Activated effector memory CD4-positive, alpha-beta T cell treated with anti-CD3 and anti-CD28 coated beads, Interleukin-2, amount 50 U/mL, for 16 hours (primary cell): ENCODE results near the gene EMD.
A peak's percentile ranks its signal among the peaks of the same experiment; 100 is the strongest.
"Not testable (repeated sequence)": the region's sequence is repeated elsewhere in the genome, so short reads cannot be mapped to it uniquely, and the experiment has no call there.

Experiments used
- DNase-seq: peaks from one replicate; pipeline ENCODE4 v3.0.0-alpha.2; 2020

The EMD gene

DNA sequence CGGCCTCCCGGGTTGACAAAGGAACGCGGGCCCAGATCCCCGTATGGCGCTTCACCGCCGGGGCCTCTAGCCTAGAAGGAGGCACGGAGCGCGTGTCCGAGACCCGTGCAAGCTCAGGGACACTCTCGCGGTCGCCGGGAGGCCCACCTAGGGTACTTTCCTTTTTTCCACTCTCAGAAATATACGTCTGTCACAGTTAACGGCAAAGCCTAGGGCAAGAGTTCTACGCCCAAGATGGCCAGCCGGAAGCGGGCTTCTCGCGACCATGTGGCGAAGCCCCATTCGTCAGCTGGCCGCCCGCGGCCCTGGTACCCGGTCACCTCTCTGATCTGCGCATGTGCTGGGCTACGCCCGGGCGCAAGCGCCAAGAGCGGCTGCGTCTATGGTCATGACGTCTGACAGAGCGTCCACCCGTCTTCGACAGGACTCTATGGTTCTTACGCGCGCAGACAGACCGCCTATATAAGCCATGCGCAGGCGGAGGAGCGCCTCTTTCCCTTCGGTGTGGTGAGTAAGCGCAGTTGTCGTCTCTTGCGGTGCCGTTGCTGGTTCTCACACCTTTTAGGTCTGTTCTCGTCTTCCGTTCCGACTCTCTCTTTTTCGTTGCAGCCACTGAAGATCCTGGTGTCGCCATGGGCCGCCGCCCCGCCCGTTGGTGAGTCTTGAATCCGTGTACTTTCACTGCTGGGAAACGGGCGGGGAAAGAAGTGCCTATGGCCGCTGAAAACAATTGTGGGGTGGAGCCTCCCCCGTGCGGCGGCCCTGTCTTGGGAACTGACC lies 19.0 kb downstream of the EMD start, which contains the start of gene RPL10:
Gene RPL10 (plus strand): TSS at position 490 of the 780 bp plus-strand sequence. CDS start 143 bp downstream, at position 633.
- DNase-seq: peak; percentile 95

DNA sequence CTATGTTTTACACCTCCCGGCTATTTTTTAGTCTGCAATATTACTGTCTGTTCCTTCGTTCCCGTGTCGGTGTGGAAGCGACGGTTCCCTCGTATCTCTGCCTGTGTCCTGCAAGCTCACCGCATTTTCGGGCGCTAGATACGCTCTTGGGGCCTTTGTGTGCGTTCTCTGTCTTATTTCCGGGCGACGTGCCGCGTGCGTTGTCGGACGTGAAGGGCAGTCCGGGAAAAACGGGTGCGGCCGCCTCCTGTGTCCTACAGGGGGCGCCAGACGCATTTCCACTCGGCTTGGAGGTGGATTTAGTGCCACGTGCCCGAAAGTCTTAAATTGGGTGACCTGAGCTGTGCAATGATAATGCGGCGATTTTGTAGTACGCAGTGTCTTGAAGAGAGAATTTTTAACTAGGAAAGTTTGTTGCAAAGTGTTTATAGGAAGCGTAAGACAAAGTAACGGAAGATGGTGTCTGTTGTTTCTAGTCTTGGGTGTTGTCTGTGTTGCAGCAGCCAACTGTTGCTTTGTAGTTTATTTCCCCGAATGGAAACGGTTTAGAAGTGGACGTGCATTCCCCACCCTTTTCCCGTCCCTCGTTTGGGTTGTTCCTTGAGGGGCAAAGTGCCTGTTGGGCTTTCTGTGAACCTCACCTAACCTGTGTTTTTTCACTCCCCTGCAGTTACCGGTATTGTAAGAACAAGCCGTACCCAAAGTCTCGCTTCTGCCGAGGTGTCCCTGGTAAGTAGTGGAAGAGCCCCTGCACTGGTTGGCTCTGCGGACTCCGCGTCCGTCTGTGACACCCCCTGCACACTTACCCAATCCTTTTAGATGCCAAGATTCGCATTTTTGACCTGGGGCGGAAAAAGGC lies 19.8 kb downstream of the EMD start:
- peak; percentile 93 for DNase-seq

DNA sequence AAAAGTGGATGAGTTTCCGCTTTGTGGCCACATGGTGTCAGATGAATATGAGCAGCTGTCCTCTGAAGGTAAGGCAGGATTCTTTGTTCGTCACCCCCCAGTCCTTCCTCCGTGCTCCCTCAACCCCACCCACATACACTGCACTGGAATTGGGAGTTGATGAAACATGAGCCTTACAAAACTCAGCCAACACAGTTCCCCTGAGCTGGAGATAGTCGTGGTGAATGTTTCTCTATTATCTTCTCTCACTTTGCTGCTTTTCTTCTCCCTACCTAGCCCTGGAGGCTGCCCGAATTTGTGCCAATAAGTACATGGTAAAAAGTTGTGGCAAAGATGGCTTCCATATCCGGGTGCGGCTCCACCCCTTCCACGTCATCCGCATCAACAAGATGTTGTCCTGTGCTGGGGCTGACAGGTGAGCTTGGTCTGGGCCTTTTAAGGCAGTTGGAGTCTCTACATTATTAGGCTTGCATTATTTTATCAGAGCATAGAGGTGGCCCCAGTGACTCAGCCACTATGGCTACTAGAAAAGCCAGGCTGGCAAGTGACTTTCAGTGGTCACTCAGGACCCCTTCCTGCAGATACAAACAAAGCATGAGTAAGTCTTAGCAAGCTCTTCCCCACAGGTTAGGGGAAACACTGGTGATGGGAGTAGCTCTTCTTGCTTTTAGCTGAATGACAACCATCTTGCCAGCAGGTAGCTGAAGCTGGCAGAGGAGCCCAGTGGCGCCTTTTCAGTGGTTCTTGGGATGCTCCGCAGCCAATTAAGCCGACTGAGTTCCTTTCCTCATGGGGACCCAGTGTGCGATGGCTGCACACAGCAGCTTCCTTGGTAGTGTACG lies 20.7 kb downstream of the EMD start:
- peak; percentile 76 for DNase-seq

DNA sequence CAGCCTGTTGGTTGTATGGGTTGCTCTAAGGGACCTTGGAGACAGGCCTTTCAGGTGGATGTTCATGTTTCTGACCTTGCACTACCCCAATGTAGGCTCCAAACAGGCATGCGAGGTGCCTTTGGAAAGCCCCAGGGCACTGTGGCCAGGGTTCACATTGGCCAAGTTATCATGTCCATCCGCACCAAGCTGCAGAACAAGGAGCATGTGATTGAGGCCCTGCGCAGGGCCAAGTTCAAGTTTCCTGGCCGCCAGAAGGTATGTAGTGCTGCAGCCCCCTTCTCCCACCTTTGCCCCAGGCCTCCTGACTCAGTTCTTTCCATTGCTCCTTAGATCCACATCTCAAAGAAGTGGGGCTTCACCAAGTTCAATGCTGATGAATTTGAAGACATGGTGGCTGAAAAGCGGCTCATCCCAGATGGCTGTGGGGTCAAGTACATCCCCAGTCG lies 21.3 kb downstream of the EMD start:
- not testable (repeated sequence) for DNase-seq

DNA sequence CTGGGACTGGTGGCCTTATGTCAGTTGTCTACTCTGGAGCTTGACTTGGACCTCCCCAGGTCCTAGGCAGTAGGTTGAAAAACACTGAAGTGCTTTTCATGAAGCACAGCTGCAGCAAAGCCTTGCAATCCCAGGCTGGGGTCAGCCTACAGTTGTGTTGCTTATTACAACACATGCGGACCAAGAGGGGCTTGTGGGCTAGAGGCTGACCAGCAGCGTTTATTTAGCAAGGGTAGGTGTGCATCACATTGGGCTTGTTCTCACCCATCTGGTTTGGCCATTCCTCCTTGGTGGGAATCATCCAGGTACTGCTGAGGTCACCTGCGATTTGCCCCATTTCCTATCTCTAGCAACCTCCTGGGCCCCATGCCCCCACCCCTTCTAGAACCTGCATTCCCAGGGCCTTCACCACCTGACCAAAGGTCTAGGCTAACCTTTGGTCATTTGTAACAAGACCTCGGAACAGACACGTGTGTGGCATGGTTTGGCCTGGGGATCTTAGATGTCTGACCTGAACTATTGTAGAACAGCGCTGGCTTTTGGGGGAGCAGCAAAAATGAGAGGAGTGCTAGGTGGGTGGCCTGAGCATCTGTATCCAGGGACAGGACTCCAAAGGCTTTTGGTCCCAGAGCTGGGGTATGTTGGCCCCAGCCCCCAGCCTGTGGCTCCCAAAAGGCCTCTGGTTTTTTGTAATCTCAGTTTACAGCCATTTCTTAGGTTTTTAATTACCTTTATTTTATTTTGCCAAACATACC lies 22.1 kb downstream of the EMD start:
- DNase-seq: peak; percentile 64

DNA sequence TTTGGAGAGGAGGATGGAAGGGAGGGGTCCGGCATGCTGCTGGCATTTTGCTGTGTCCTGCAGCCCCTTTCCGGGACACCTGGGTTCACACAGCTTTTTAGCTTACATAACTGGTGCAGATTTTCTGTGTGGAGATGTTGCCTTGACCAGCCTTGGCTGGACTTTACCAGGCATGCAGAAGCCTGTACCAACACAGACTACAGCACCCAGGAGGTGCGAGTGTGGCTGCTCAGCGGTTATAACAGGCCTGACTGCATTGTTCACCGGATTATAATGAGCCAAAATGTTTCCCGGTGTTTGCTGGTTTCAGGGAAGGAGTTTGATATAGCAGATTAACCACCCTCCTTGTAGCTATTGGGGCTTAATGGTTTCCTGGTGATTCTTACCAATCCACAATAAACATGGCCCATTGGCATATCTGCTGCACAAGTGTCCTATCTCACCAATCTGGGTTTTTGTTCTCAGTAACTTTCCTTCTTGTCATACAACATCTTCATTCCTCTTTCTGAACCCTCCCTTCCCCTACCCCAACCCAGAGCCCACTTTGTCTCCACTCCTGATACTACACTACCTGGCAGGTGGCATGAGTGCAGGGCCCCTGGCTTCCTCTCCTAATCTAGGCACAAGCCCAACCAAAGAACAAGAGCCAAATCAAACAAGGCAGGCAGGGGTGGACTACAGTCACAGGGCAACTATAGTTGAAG lies 23.0 kb downstream of the EMD start:
- no peak for DNase-seq

DNA sequence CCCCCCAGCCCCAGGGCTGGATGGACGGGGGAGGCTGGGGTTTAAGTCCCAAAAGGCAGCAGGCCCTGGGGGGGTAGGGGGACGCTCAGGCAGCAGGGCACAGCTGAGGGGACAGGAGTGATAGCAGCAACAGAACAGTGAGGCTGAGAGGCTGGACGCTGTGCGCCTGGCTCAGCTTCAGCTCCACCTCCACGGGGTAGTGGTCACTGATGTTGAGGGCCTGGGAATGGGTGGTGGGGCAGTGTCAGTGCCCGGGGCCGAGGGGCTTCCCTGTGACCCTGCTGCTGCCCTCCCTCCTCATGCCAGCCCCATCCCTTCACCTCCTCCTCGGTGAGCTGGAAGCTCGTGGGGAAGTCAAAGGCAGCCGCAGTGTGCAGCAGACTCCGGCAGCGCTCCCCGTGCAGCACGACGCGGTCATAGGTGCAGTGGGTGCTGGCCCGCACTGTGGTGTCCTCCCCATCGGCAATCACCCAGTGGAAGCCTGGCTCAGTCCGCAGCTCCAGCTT lies 23.6 kb downstream of the EMD start:
- DNase-seq: no peak

DNA sequence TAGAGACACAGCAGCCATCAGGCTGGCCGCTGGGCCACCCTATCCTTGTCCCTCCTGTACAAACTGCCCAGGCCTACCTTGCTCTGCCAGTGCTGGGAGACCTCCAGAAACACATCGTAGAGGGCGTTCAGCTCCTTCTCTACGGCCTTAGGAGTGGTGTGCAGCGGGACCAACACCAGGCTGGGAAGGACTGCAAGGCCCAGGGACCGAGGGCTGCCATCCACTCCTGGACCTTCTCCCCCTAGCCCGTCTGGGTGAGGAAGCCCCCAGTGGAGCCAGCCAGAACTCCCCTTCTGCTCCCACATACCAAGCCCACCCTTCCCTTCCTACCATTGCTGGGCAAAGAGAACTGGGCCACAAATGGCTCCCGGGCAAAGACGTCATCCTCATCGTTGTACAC lies 24.1 kb downstream of the EMD start:
- no peak for DNase-seq

DNA sequence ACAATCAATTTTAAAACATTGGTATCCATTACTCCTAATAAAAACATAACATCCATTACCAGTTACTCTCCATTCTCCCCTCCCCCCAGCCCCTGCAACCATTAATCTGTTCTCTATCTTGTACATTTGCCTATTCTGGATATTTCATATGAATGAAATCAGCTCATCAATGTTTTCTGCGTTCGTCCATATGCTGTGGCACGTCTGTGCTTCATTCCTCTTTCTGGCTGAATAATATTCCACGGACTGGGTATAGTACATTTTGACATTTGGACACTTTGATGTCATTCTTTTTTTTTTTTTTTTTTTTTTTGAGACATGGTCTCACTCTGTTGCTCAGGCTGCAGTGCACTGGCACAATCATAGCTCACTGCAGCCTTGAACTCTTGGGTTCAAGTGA lies 24.8 kb downstream of the EMD start:
- DNase-seq: no peak

DNA sequence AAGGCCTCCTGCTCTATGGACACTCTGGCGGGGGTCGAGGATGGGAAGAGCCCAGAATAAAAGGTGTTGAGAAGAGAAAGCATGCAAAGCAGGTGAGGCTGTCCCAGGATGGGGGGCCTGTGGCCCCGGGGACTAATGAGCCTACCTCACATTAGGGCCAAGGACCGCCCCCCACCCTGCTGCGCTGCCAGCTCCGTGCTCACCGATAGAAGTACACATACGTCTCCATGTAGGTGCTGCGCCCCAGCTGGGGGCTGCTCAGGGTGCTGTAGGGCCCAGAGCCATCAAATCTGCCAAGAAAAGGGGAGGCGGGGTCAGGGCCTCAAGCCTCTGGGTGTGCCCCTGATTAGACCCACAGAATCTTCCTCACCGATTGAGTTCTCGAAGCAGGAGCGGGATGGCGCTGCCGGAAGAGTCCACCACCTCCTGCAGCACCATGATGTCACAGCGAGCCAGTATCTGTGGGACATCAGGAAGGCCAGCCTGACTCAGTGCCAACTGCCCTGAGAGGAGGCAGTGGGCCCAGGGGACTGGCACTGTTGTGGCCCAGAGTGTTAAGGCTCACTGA lies 25.6 kb downstream of the EMD start:
- no peak for DNase-seq

DNA sequence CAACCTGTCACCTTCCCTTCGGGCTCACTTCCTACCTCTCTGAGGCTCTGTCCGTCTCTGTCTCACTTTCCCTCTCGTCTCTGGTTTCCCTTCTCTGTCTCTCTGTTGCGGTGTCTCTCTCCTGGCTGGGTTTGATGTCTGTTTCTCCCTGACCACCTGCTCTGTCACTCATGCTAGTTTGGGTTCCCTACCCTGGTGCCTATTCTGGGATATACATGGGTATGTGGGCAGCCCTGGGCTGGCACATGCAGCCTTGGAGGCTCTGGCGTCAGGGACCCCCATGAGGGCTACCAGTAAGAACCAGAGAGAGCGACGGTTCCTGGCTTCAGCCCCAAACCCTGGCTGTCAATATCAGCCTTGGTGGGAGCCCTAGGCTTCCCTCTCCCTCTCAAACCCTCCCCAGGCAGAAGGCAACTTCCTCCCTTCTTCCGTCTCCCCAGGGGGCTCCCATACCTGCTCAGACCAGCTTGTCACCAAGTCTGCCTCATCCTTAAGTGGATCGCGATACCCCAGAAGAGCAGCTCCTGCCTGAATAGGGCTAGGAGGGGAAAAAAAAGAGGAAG lies 29.6 kb downstream of the EMD start:
- no peak for DNase-seq

DNA sequence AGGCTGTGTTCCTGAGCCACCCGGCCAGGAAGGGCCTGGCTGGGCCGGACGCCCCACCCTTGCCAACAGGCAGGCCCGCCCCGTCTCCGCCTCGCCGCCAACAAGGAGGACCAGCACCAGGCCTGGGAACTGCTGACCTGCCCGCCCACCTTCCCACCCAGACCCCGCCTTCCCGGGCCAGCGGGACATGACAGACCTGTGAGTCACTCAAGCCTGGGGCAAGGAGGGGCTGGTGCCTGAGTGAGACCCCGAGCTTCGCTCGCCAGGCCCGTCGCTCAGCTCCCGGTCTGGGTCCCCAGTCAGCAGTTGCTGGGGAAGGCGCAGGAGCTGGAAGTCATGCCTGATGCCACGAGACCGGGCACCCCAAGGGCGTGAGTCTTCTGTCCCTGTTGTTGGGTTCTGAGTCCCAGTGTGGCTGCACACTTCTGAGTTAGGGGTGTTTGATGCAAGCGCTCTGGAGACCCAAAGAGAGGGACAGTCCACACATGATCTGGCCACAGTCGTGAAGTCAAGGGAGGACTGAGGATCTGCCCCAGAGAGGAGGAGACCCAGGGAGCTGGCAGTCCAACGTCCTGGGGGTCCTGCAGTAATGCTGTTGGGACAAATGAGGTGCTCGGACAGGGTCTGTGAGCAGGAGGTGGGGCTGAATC lies 30.3 kb downstream of the EMD start, which contains the start of gene DNASE1L1:
Gene DNASE1L1 (minus strand): TSS at position 33 of the 650 bp plus-strand sequence. CDS start 3,686 bp downstream, outside the sequence.
- DNase-seq: no peak

DNA sequence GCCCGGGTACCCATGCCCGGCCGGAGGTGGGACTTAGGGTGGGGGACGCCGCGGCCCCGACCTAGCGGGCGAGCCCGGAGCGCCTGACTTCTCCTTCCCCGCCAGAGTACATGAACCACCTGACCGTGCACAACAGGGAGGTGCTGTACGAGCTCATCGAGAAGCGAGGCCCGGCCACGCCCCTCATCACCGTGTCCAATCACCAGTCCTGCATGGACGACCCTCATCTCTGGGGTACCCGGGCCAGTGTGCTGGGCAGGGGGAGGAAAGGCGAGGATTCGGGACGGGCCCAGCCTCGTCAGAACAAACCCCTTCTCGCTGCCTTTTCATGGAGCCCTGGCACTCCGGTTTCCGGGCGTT lies 32.9 kb downstream of the EMD start:
- DNase-seq: peak; percentile 85

DNA sequence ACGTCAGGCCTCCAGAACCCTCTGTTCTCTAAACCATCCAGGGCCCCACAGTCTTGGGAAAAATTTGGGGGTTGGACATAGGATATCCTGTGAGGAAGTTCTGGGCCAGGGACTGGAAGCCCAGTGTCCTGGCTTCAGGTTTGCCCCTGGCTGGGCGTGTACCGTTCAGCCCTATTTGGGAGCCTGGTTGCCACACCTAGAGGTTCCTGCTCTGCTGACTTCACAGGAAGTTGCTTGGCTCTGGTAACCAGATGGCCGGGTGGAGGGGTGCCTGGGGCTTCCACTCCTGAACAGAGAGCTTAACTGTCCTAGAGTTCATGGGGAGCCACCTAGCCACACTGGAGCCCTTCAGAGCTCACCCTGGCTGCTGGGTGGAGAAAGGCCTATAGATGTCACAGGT lies 33.4 kb downstream of the EMD start:
- peak; percentile 69 for DNase-seq

DNA sequence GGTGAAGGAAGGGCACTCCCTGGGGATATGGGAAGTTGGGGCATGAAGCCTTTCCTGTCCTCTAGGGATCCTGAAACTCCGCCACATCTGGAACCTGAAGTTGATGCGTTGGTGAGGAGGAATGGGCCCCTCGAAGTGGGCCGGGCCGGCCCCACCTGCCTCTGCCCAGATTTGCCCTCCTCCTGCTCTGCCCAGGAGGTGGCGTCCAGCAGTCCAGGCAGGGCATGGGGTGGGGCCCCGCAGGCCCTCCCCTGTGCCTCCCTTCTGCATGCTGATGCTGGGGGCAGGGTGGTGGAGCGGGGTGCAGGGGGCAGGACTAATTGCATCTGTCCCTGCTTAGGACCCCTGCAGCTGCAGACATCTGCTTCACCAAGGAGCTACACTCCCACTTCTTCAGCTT lies 34.0 kb downstream of the EMD start:
- no peak for DNase-seq

DNA sequence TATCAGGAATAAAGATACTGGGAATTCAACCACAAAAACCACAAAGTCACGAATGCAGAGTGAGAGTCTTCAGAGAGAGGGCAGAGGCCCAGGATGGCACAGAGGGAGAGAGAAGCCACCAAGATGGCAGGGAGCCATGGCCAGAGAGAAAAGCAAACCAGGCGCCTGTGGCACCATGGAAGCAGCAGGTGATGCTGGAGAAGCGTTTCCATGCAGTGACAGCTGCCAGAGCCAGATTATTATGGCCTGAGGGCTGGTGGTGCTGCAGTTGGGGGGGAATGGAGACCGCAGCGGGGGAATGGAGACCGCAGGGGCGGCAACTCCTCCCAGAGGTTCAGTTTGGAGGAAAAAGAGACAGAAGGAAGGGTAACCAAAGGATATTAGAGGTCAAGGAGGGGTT lies 38.1 kb downstream of the EMD start:
- DNase-seq: no peak

DNA sequence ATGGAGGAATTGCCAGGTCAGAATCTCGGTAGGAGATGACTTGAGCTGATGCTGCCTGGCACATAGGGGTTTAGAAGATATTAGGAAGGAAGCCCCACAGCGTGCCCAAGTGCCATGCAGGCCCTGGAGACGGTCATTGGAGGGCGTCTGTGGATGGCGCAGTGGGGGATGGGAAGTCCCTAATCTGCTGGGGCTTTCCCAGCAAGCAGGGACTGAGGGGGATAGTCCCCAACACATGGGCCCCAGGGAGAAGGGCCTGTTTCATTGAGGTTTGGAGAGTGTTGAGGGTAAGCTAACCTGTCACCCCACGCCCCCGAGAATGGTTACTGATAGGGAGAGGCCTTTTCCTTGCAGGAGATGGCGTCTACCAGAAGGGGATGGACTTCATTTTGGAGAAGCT lies 40.1 kb downstream of the EMD start:
- DNase-seq: no peak

DNA sequence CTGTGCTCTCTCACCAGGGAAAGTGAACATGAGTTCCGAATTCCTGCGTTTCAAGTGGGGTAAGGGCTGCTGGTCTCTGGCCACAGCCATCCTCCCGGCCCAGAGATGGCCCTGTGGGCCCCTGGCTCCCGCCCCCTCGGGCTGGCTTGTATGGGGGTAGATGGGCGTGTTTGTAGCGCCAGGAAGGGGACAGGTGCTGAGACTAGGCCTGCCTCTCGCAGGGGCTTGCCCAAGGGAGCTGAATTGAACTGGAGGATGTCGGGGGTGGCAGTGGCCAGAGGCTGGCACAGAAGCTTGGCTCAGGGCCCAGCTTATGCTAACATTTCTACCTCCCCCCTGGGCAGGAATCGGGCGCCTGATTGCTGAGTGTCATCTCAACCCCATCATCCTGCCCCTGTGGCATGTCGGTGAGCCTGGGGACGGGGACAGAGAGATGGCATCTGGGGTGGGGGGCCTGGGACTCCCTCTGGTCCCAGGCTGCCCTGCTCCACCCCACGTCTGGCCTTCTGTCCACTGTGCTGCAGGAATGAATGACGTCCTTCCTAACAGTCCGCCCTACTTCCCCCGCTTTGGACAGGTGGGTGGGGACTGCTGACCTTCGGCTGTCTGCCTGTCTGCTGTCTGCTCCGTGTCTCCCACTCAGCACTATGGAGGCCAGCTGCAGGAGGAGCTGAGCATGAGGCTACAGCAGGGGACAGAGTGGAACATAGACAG lies 40.8 kb downstream of the EMD start:
- DNase-seq: no peak

DNA sequence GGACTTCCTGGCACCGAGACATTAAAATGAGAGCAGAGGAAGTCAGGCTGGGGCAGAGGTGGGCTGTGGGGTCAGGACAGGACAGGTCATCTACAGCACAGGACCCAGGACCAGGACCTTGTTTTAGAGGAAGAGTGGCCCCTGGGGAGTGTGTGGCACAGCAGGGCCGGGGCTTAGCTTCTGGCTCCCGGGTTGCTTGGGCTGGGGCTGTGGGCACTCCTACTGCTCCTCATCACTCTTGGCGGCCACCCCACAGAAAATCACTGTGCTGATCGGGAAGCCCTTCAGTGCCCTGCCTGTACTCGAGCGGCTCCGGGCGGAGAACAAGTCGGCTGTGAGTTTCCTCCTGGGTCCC lies 41.3 kb downstream of the EMD start:
- DNase-seq: no peak
